GM21723 (cell line): ENCODE results near the gene DICER1.
"Not testable (repeated sequence)": the region's sequence is repeated elsewhere in the genome, so short reads cannot be mapped to it uniquely, and the experiment has no call there.

Source experiments
- ATAC-seq: cut with Tn5 transposase; IDR thresholded peaks from one replicate; pipeline ENCODE4 v1.9.1; 2021; ENCODE audit warnings: mild to moderate bottlenecking, moderate library complexity; ENCODE audit not compliant: unreplicated experiment

Gene DICER1

DNA sequence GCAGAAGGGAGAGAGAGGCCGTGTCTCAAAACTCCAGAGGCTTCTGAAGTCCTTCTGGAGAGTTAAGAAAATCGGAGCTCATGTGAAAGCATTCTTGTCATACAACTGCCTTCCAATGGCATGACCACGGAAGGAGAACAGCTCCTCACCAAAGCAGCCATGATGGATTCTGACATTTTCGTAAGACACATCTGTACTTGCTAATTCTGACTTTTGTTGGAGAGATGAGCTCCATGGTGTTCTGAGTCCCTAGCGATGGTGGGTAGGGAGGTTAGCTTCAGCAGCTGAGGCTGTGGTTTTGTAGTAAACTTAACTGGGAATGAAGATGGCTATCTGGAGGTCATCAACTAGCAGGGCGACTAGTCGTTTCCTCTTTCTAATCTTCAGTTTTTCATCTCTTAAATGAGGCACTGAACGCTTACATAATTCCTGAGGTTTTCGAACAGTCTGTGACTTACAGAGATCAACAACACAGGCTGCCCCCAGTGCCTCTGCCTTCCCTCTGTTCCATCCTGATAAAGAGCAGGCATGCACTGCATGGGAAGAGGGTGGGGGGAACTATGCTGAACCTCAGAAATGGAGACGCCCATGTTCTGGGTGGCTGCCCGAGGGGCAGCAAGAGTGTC lies 28.6 kb upstream of the DICER1 start:
- ATAC-seq = no peak

DNA sequence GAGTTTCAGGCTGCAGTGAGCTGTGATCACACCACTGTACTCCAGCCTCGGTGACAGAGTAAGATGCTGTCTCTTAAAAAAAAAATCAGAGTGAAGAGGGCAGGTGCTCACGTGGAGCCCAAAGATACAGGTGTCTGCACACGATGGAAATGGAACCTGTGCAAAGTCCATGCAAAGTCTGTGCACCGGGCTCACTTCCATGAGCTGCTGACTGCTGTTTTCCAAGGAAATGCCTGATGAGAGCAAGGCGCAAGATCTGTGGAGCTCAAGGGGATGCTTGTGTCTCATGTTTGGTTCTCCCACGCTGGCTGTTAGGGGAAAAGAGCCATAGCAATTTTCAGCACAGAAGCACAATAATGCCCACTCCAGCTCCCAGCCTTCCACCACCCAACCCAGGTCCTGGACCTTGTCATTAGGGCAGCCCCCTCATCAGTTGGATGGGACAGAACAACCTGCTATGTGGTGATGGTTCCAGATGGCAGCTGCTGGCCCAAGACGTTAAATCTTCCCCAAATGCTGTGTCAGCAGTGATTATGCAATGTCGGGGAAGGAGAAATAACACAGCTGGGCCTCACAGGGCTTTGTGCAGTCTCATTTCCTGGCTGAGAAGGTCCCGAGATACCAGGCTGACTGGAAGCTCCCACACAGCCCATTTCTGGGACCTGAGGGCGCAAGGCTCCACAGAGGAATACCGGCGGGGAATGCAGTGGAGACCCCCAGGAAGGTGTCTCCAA lies 27.9 kb upstream of the DICER1 start:
- no peak for ATAC-seq

DNA sequence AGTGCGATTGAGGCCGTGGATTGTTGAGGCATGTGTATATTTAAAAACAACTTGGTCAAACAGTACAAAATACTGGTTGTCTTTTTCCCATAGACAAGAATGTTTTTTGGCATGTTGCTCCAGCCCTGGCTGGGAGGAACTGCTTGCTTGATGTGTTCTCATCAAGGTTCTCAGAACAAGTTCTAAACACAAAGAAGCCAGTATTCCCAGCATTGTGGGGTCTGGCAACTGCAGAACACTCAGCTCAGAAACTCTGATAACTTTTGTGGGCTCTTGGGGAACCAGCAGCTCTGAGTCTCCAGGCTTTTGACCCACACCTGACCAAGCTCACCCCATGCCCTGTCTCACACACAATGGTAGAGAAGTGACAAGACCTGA lies 27.1 kb upstream of the DICER1 start:
- ATAC-seq = no peak

DNA sequence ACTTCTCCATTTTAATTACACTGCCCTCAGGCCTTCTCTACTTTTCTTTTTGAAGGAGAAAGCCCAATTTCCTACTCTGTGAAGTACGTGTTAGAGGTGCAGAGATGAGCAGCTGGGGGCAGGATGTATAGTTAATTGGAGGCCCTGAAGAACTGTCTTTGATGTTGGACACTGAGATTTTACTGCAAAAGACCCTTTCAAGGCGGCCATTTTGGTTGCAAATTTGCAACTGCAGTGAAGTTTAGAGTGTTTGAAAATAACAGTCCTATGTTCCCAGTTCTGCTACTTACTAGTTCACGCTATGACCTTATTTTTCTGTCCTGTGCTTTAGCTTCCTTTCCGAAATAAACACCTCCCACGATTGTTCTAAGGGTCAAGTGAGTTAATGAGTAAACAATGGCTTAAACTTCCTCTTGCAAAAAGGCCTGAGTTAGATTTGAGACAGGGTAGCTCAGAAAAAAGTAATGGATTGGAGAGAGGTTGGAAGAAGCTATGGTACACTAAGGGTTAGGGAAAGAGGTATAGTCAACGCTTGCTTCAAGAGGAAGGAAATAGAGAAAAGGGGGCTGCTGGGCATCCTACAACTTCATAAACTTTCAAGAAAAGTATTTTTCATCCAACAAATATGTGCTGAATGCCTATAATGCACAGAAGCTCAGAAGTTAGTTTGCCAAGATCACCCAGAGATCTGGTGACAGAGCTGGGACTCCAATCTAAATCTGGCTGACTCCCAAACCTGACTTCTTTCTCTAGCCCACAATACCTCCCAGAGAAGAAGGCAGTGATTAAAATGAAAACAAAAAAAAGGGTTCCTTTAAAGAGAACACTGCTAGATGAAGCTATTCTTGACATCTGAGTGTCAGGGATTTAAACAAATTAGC lies 26.4 kb upstream of the DICER1 start:
- ATAC-seq = no peak

DNA sequence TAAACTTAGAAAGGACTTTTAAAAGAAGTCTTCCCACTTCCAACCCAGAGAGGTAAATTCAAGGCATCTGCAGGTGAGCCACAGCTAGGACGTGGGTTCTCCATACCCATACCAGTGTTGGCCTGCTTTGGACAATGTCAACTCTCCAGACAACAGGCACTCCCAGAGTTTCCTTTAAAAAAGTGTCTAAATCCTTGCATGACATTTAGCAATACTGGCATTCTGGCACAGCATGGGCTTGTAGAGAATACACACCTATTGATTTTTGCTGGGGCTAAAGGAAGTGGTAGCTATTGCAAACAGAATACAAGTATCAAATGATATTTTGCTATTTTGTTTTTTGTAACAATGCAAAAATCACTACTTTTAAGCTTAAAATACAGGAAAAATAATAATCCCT lies 25.8 kb upstream of the DICER1 start:
- ATAC-seq = no peak

DNA sequence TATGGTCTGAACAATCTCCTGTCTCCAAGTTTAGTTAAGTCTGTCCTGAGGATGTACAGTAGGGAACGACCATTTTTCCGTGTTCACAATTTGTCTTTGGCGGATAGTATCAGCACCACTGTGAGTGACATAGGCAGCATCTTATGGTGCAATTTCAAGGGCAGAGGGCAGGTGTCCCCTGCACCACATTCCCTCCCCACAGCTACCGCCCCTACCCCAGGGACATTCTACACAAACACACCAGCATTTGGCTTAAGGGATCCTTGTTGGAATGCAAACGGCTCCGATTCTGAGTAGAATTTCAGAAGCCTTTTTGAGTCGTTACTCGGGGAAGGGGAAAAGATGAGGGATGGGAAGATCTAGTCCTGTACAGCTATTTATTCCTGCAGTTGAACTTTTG lies 25.1 kb upstream of the DICER1 start:
- no peak for ATAC-seq

DNA sequence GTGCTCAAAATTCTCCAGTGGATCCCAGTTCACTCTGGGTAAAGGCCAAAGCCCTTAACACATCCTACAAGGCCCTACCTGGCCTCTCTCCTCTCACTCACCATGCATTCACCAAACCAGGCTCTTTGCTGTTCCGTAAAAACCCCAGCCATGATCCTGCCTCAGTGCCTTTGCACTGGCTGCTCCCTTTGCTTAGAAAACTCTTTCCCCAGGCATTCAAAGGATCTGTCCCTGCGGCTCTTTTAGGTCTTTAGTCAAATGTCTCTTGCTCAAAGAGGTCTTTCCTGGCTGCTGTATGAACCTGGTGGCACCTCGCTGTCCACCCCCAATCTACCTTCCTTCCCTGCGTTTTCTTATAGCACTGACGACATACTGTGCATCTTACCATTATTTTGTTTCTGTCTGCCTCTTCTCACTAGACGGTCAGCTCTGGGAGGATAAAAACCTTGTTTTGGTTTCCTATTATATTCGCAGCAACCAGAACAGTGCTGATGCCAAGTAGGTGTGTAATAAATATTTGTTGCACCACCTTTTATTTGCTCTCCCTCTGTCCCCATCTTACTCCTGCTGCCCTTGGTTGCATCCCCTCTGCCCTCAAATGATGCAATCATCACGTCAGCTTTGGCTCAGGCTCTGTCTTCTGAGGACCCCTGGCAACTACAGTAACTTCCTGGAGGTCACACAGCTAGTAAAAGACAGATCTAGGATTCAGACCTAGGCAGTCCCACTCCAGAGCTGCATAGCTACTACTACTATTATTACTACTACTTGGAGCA lies 23.8 kb upstream of the DICER1 start:
- no peak for ATAC-seq

DNA sequence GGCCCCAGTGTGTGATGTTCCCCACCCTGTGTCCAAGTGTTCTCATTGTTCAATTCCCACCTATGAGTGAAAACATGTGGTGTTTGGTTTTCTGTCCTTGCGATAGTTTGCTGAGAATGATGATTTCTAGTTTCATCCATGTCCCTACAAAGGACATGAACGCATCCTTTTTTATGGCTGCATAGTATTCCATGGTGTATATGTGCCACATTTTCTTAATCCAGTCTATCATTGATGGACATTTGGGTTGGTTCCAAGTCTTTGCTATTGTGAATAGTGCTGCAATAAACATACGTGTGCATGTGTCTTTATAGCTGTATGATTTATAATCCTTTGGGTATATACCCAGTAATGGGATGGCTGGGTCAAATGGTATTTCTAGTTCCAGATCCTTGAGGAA lies 18.3 kb upstream of the DICER1 start:
- ATAC-seq = not testable (repeated sequence)

DNA sequence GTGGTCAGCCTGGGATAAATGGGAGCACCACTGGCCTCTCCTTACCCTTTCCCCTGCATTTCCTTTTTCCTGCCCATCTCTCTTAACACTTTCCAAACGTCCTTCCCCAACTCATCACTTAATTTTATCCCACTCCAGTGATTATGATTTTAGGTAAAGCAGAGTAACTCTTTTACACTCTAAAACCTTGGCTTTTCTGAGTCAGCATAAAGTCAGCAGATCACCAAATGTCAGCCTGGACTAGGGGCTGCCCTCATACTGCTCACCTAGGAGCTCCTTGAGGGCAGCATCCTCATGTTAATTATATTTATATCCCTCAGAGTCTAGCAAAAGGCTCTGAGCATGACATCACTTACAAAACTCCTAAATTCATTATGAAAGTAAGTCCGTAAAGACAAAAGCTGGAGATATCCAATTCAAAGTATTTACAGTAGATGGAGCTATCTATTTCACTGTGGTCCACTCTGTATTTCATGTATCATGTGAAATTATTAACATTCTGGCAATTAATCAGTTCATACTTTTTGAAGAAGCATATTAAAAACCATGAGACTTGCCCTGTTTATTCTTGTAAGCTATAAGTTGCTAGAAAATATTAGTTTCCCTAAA lies 17.0 kb upstream of the DICER1 start:
- no peak for ATAC-seq

DNA sequence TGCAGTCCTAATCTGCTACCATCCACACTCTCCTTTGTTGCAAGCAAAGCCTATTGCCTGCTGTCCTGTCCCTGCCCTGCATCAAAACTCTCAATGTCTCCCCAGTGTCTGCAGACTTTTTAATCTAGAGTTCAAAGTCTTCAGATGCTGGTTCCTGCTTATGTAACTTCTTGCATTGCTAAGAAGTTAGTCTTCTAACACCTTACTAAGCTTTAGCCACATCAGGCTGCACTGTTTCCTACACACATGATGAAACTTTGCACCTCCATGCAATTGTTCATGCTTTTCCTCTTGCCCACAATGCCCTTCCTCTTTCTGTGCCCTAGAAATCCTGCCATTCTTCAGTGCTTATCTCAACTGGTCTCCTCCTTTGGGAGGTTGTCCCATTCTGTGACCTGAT lies 16.2 kb upstream of the DICER1 start:
- ATAC-seq = no peak

DNA sequence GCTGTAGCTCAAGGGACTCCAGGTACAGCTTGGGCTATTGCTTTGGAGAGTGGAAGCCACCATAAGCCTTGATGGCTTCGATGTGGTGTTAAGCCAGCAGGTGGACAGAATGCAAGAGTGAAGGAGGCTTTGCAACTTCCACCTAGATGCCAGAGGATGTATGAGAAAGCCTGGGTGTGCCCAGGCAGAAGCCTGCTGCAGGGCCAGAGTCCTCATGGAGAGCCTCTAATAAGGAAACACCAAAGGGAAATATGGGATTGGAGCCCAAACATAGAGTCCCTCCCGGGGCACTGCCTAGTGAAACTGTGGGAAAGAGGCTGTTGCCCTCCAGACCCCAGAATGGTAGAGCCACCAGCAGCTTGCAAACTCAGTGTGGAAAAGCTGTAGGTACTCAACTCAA lies 9.8 kb upstream of the DICER1 start:
- ATAC-seq = no peak

DNA sequence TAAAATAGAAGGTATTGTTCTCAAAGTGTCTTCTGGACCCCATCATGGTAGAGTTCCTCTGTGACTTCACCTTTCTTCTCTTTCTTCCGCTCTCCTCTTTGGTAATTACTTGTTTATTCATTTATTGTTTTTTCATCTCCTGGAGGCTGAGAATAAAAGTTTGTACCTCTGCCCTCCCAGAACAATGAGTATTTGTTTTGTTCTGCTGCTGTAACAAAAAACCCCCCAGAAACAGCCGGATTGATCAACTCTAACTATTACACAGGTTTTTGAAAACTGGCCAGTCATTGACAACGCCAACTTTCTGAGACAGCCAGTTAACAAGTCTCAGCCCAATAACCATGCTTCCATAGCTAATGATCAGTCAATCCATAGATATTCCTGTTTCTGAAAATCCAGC lies 8.2 kb upstream of the DICER1 start:
- ATAC-seq = no peak

DNA sequence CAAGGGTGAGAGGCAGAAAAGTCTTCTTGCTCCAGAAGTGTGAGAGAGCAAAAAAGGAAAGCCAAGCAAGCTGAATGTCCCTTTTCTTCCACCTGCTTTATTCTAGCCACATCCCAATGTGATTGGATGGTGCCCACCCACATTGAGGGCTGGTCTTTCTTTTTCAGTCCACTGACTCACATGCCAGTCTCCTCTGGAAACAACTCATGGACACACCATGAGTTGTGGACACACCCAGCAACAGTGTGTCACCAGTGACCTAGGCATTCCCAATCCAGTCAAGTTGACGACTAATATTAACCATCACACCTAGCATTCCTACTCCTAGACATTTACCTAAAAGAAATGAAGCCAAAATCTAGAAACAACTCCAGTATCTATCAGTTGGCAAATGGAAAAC lies 7.2 kb upstream of the DICER1 start:
- no peak for ATAC-seq

DNA sequence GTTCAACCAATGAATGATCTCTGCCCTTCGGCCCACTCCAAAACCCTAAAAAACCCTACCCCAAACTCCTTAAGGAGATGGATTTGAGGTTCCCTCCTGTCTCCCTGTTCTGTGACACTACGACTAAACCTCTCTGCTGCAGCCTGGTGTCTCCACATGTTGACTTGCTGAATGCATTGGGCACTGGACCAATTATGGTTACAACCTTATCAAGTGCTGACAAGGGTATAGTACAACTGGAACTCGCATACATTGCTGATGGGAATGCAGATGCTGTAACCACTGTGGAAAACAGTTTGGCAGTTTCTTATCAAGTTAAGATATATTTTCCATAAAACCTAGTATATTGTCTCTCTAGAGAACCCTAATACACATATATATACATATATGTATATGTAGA lies 6.3 kb upstream of the DICER1 start:
- ATAC-seq = no peak

DNA sequence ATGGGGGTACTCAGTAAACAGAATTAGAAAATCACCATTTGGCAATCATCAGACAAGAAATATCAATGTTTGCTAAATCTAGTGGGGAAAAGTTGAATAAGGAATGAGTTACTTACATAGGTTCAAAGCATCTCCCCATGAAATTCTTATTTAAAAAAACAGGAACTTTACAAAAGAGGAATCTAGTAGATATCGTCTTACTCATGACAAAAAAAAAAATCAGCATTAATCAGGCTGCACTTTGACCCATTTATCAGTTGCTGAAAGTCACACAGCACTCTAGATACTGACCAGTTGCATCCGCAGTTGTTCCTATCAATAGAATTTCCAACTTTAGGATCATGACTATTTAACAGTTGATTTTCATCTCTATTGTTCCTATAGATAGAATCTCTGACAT lies 5.8 kb upstream of the DICER1 start:
- no peak for ATAC-seq

DNA sequence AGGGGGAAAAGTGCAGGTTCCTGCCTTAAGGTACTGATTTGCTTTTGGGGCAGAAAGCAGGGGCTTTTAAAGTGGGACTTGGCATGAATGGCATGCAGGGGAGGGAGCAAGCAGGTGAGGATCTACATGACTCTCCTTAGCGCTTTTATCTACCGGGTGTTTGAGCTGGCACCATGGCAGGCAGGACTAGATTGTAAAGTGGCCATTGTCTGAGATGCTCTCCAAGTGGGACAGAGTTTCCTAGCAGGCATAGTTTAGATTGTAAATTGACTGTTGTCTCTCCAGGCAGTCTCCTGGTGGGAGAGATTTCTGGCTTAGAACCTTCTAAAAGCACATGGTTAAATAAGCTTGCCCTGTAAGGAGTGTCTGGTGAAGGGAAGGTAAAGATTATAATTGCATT lies 5.3 kb upstream of the DICER1 start:
- ATAC-seq = no peak

DNA sequence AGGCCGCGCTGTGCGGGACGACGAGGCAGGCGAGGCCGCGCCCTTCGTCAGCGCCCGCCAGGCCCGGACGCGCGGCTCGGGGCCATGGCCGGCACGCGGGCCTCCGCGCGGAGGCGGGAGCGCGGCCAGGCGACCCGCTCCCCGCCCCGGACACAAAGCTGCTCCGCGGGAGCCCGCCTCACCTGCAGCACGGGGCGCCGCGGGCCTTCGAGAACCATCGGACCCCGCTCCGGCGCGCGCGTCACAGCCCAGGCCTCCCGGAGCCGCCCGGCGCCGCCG lies 342 bp downstream of the DICER1 start:
- ATAC-seq = peak; percentile 34

DNA sequence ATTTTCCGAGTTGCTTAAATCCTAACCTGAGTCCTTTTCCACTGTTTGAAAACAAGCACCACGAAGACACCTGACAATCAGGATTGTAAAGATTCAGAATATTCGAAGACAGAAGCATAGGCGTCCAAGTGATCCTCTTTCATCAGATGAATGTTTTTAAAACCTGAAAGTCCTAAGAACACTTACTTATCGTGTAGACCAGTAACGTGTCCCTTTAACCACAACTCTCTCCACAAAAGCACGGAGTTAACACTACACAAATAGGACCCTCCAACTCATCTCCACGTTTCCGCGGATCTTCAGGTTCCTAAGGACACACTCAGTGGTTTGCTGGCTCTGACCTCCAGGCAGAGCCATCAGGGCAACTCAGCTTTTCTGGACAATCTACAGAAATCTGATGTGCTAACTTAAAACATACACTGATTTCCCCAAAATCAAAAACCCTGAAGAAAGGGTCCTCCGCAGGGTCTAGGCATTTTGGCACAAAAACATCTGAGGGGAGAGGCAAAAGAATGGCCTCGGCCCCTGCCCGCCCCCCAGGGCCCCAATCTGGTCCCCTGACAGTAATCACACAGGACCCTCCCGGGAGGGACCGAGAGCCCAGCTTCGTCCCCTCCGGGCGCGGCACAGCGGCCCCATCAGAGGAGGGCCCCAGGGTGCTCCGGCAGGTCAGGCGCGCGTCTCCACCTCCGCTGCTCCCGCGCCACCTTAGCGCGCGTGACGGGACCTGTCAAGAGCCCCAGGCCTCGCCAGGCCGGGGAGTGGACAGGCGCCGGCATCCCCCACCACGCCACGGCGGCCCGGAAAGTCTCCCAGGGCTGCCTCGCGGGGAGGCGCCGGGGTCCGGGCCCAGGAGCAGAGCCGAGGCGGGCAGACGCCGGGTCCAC lies 925 bp downstream of the DICER1 start:
- peak; percentile 45 for ATAC-seq

DNA sequence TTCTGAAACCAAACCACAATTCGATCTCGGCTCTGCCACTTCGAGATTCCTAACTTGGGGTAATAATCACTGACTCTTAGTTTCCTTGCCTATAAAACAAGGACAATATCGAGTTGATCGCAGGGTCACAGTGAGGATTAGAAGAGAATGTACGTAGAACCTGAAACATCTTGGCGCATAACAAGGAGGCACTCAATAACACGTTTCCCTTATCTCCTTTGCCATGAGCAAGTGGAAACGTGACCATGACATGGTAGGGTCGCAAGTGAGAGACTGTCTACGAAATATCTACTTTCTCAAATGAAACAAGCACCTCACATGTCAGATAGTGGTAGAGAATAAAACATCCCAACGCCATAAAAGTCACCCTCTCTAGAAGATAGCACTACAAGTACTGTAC lies 2.3 kb downstream of the DICER1 start:
- no peak for ATAC-seq

DNA sequence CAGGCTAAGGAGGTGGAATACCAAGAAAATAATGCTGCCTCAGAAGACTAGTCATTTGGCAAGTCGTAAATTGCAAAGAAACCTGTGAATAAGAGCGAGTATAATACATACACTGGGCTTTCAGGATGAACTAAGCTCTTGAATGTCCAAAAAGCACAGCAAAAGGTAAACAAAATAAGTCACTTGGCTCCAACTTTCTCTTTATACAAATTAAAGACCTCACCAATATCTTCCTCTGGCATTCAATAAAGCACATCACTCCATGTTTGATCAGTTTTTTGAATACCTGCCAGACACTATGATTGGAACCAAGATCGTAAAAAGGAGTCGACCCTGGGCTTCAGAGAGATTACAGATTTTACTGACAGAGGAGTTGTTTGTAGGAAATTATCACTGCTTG lies 3.5 kb downstream of the DICER1 start:
- ATAC-seq = no peak
